Neural crest cell (in vitro differentiated cells): ENCODE data around the gene COL4A3. TPM values are rescaled to one million over a fixed set of nuclear protein-coding genes. Genes with fewer than 3 reads are reported as not detected.

ENCODE experiments used
- DNase-seq: peaks from one replicate; pipeline ENCODE4 v3.0.0; 2021; ENCODE audit warnings: low read depth, mixed read lengths, low spot score
- H3K27ac Mint-ChIP-seq: one replicate; pipeline ENCODE4 v1.8.0; 2021; ENCODE audit warnings: mild to moderate bottlenecking, mixed read lengths; ENCODE audit not compliant: unreplicated experiment
- H3K27me3 Mint-ChIP-seq: 2 replicates; pipeline ENCODE4 v1.8.0; 2021; ENCODE audit warnings: low read depth, mild to moderate bottlenecking, mixed read lengths
- H3K36me3 Mint-ChIP-seq: 2 replicates; pipeline ENCODE4 v1.8.0; 2021; ENCODE audit warnings: low read depth, mild to moderate bottlenecking, mixed read lengths
- H3K4me1 Mint-ChIP-seq: 2 replicates; pipeline ENCODE4 v1.8.0; 2021; ENCODE audit warnings: mixed read lengths
- H3K4me3 Mint-ChIP-seq: one replicate; pipeline ENCODE4 v1.8.0; 2021; ENCODE audit warnings: mild to moderate bottlenecking, mixed read lengths
- H3K9me3 Mint-ChIP-seq: 2 replicates; pipeline ENCODE4 v1.8.0; 2021; ENCODE audit warnings: mixed read lengths
- CTCF ChIP-seq: fragments of 200-600 bp; sonication (generic); conservative IDR thresholded peaks from 2 replicates; pipeline ENCODE4 v1.5.0; 2021; ENCODE audit warnings: antibody characterized with exemption, mild to moderate bottlenecking
- total RNA-seq: library from RNA; stranded (reverse); gene quantifications from 2 replicates; pipeline ENCODE4 v1.2.1, GENCODE V29; 2021

COL4A3 gene
- total RNA-seq, 1 donor from 2014 or later, result not detected

GRCh38 chr2:227186751-227187150 is 22.3 kb downstream of the COL4A3 start:
- Mint-ChIP-seq H3K4me3 (no peak overlapping the region), H3K36me3 (no peaks in the 10 kb centered on the region), H3K27me3 (no peaks in the 10 kb centered on the region), H3K9me3 (peaks cover 4% of the 10 kb centered on the region), H3K4me1 (peaks cover 23% of the 10 kb centered on the region), H3K27ac (no peak overlapping the region)
- TF ChIP-seq CTCF, result no peak
- no peak for DNase-seq

GRCh38 chr2:227188292-227188691 is 23.9 kb downstream of the COL4A3 start:
- Mint-ChIP-seq H3K27ac (no peak overlapping the region), H3K9me3 (peaks cover 7% of the 10 kb centered on the region), H3K36me3 (no peaks in the 10 kb centered on the region), H3K4me3 (no peak overlapping the region), H3K4me1 (peaks cover 19% of the 10 kb centered on the region), H3K27me3 (no peaks in the 10 kb centered on the region)
- DNase-seq, result no peak
- no peak for TF ChIP-seq CTCF

GRCh38 chr2:227191367-227191766 is 26.9 kb downstream of the COL4A3 start:
- peak; percentile 3 for DNase-seq
- peak overlapping the region; percentile 91 for H3K27ac Mint-ChIP-seq
- no peak for TF ChIP-seq CTCF
- H3K27me3 Mint-ChIP-seq, result no peaks in the 10 kb centered on the region
- H3K9me3 Mint-ChIP-seq, result peaks cover 7% of the 10 kb centered on the region
- H3K4me1 Mint-ChIP-seq, result peaks cover 19% of the 10 kb centered on the region
- no peak overlapping the region for H3K4me3 Mint-ChIP-seq
- H3K36me3 Mint-ChIP-seq, result no peaks in the 10 kb centered on the region

- H3K27ac Mint-ChIP-seq, result no peak overlapping the region
- H3K4me1 Mint-ChIP-seq, result peaks cover 19% of the 10 kb centered on the region
- no peak overlapping the region for H3K4me3 Mint-ChIP-seq
- DNase-seq, result no peak
- H3K27me3 Mint-ChIP-seq, result no peaks in the 10 kb centered on the region
- TF ChIP-seq CTCF, result no peak
- H3K9me3 Mint-ChIP-seq, result peaks cover 5% of the 10 kb centered on the region
- no peaks in the 10 kb centered on the region for H3K36me3 Mint-ChIP-seq
Measured at GRCh38 chr2:227192491-227192890, 28.1 kb downstream of the COL4A3 start.

GRCh38 chr2:227194219-227194618 is 29.8 kb downstream of the COL4A3 start:
- no peaks in the 10 kb centered on the region for H3K27me3 Mint-ChIP-seq
- H3K4me1 Mint-ChIP-seq, result peaks cover 6% of the 10 kb centered on the region
- H3K36me3 Mint-ChIP-seq, result no peaks in the 10 kb centered on the region
- H3K4me3 Mint-ChIP-seq, result no peak overlapping the region
- no peak for DNase-seq
- H3K27ac Mint-ChIP-seq, result no peak overlapping the region
- TF ChIP-seq CTCF, result no peak
- H3K9me3 Mint-ChIP-seq, result peaks cover 5% of the 10 kb centered on the region

- no peak for TF ChIP-seq CTCF
- Mint-ChIP-seq H3K27me3 (peaks cover 3% of the 10 kb centered on the region), H3K4me3 (no peak overlapping the region), H3K9me3 (peaks cover 2% of the 10 kb centered on the region), H3K36me3 (no peaks in the 10 kb centered on the region), H3K4me1 (peaks cover 8% of the 10 kb centered on the region), H3K27ac (no peak overlapping the region)
- DNase-seq, result no peak
Measured at GRCh38 chr2:227198866-227199265, 34.4 kb downstream of the COL4A3 start.
